ENCODE results near the gene AMH. TPM values are rescaled to one million over a fixed set of nuclear protein-coding genes. Genes with fewer than 3 reads are reported as not detected.

AMH gene
- total and polyA plus RNA-seq, 4 donors = 0.08 to 0.59 (median 0.47) TPM; not detected in 1

GRCh38 chr19:2290441-2291184 is 41.5 kb downstream of the AMH start:
- no peak overlapping the region for H3K9ac ChIP-seq (ENCODE audit: low read depth in 1 of 2, low read length in 2 of 2)
- H3K36me3 ChIP-seq (ENCODE audit: control insufficient read depth in 4 of 4, insufficient read depth in 3 of 4, low read depth in 1 of 4, low read length in 3 of 4) = no peaks in the 10 kb centered on the region
- no peak for DNase-seq (ENCODE audit: low spot score)
- TF ChIP-seq CTCF (IDR thresholded peaks at IDR 0.05; ENCODE audit: low read depth, low read length, missing input control) (no peak), ZBTB33 (IDR thresholded peaks at IDR 0.05) (no peak), NR2F2 (IDR thresholded peaks at IDR 0.05) (no peak), FOXA1 (IDR thresholded peaks at IDR 0.05) (no peak), ATF3 (IDR thresholded peaks at IDR 0.05) (no peak), YY1 (IDR thresholded peaks at IDR 0.05) (no peak), FOXA2 (IDR thresholded peaks at IDR 0.05) (no peak), HNF4A (conservative IDR thresholded peaks at IDR 0.05) (no peak), EGR1 (IDR thresholded peaks at IDR 0.05; ENCODE audit: low read depth in 2 of 2) (no peak), TAF1 (conservative IDR thresholded peaks at IDR 0.05) (no peak), RXRA (IDR thresholded peaks at IDR 0.05) (no peak), SP1 (IDR thresholded peaks at IDR 0.05) (no peak), REST (IDR thresholded peaks at IDR 0.05) (no peak), MAX (IDR thresholded peaks at IDR 0.05) (no peak), JUND (IDR thresholded peaks at IDR 0.05) (no peak), RAD21 (IDR thresholded peaks at IDR 0.05) (no peak), GABPA (IDR thresholded peaks at IDR 0.05 in 1 of 2, conservative IDR thresholded peaks at IDR 0.05 in 1 of 2) (no peak), HNF4G (IDR thresholded peaks at IDR 0.05) (no peak)
- WGBS = 4% methylated on average over 82 of the region's 82 CpGs
- H3K27me3 ChIP-seq (ENCODE audit: control insufficient read depth in 4 of 4, insufficient read depth in 4 of 4, low read length in 3 of 4) = peaks cover 0 to 3% (median 0%) of the 10 kb centered on the region in 4 donors
- peaks cover 0 to 20% (median 11%) of the 10 kb centered on the region in 4 donors for H3K4me1 ChIP-seq (ENCODE audit: control insufficient read depth in 4 of 4, insufficient read depth in 4 of 4, low read length in 3 of 4)
- H3K4me3 ChIP-seq (ENCODE audit: low read depth in 1 of 3, low read length in 3 of 3) = peak overlapping the region in 2 of 3 donors; percentile 28 to 42
- no peaks in the 10 kb centered on the region for H3K9me3 ChIP-seq (ENCODE audit: control insufficient read depth in 4 of 4, low read length in 3 of 4)
- peak overlapping the region; percentile 50 to 61 for H3K27ac ChIP-seq (ENCODE audit: low read depth in 1 of 2, low read length in 2 of 2)
